DOHH2 (cell line): ENCODE results near the gene LMTK2.

Source experiments
- H3F3A ChIP-seq: fragments of 200-600 bp; sonication (generic), shearing (Covaris generic); 2 replicates; pipeline ENCODE4 v1.6.0; 2016; ENCODE audit warnings: antibody characterized with exemption, mild to moderate bottlenecking; ENCODE audit not compliant: control insufficient read depth, insufficient read depth
- H3K27ac ChIP-seq: fragments of 200-600 bp; sonication (generic); 2 replicates; pipeline ENCODE4 v1.5.1; 2014; ENCODE audit warnings: low read depth, mild to moderate bottlenecking, low read length, moderate library complexity
- H3K27me3 ChIP-seq: fragments of 200-600 bp; sonication (generic); 2 replicates; pipeline ENCODE4 v1.6.1; 2014; ENCODE audit warnings: mild to moderate bottlenecking, low read length, mixed read lengths; ENCODE audit not compliant: control insufficient read depth
- H3K36me3 ChIP-seq: fragments of 200-600 bp; sonication (generic); 2 replicates; pipeline ENCODE4 v1.6.1; 2014; ENCODE audit warnings: mild to moderate bottlenecking, low read length, moderate library complexity, mixed read lengths; ENCODE audit not compliant: control insufficient read depth
- H3K4me1 ChIP-seq: fragments of 200-600 bp; sonication (generic); 2 replicates; pipeline ENCODE4 v1.6.1; 2014; ENCODE audit warnings: mild to moderate bottlenecking, low read length, mixed read lengths; ENCODE audit not compliant: control insufficient read depth
- H3K4me2 ChIP-seq: fragments of 200-600 bp; sonication (generic); 2 replicates; pipeline ENCODE4 v1.6.0; 2014; ENCODE audit warnings: mild to moderate bottlenecking, low read length, moderate library complexity
- H3K4me3 ChIP-seq: fragments of 200-600 bp; sonication (generic); 2 replicates; pipeline ENCODE4 v1.5.1; 2014; ENCODE audit warnings: mild to moderate bottlenecking, low read length, mixed read lengths
- H3K79me2 ChIP-seq: fragments of 200-600 bp; sonication (generic); 2 replicates; pipeline ENCODE4 v1.6.1; 2014; ENCODE audit warnings: mild to moderate bottlenecking, low read length, mixed read lengths; ENCODE audit not compliant: control insufficient read depth
- H3K9me2 ChIP-seq: fragments of 200-600 bp; sonication (generic); replicated peaks from 2 replicates; pipeline ENCODE4 v1.6.1; 2014; ENCODE audit warnings: mild to moderate bottlenecking, low read length, mixed read lengths; ENCODE audit not compliant: control insufficient read depth
- H3K9me3 ChIP-seq: fragments of 200-600 bp; sonication (generic); 2 replicates; pipeline ENCODE4 v1.6.1; 2014; ENCODE audit warnings: antibody characterized with exemption, low read length, mixed read lengths; ENCODE audit not compliant: control insufficient read depth, insufficient read depth
- H4K20me1 ChIP-seq: fragments of 200-600 bp; sonication (generic); 2 replicates; pipeline ENCODE4 v1.6.0; 2014; ENCODE audit warnings: low read depth, mild to moderate bottlenecking, antibody characterized with exemption, low read length, moderate library complexity; ENCODE audit not compliant: control insufficient read depth, insufficient read depth
- EZH2phosphoT487 ChIP-seq: fragments of 200-600 bp; sonication (generic); IDR thresholded peaks from 2 replicates; pipeline ENCODE4 v1.6.1; 2017; ENCODE audit warnings: borderline replicate concordance, mild to moderate bottlenecking, antibody characterized with exemption, low read length, moderate library complexity, mixed read lengths
- TF ChIP-seq, protein P1 (sequence below): fragments of 200-600 bp; sonication (generic); IDR thresholded peaks from one replicate; pipeline ENCODE4 v1.5.1; 2014; ENCODE audit warnings: antibody characterized with exemption, mild to moderate bottlenecking, low read depth, low read length; ENCODE audit not compliant: poor library complexity, severe bottlenecking

Gene LMTK2

DNA sequence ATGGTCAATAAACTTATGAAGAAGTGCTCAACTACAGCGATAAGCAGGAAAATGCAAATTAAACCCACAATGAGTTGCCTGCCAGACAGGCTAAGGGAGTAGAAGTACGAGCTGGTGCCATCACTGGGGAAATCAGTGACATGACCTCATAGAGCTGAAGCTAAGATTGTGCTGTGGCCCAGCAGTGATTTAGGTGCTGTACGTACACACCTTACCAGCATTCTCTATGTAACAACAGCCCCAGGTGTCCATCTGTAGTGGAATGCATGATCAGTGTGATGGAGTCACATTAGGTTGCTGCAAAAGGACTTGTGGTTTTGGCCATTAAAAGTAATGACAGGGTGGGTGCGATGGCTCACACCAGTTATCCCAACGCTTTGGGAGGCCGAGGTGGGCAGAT, 151.0 kb downstream of the LMTK2 start:
- TF ChIP-seq, protein P1, sequence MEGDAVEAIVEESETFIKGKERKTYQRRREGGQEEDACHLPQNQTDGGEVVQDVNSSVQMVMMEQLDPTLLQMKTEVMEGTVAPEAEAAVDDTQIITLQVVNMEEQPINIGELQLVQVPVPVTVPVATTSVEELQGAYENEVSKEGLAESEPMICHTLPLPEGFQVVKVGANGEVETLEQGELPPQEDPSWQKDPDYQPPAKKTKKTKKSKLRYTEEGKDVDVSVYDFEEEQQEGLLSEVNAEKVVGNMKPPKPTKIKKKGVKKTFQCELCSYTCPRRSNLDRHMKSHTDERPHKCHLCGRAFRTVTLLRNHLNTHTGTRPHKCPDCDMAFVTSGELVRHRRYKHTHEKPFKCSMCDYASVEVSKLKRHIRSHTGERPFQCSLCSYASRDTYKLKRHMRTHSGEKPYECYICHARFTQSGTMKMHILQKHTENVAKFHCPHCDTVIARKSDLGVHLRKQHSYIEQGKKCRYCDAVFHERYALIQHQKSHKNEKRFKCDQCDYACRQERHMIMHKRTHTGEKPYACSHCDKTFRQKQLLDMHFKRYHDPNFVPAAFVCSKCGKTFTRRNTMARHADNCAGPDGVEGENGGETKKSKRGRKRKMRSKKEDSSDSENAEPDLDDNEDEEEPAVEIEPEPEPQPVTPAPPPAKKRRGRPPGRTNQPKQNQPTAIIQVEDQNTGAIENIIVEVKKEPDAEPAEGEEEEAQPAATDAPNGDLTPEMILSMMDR: no peak
- no peak for TF ChIP-seq EZH2phosphoT487
- H3K27ac ChIP-seq: no peak overlapping the region
- peaks cover 3% of the 10 kb centered on the region; the same call in 1 of the 2 replicates for H3K36me3 ChIP-seq
- peaks cover 5% of the 10 kb centered on the region for H3K4me1 ChIP-seq
- peaks cover 8% of the 10 kb centered on the region; the same call in 1 of the 2 replicates for H3K9me3 ChIP-seq
- H3K4me2 ChIP-seq: no peak overlapping the region
- no peaks in the 10 kb centered on the region for H4K20me1 ChIP-seq
- no peaks in the 10 kb centered on the region for H3F3A ChIP-seq
- H3K27me3 ChIP-seq: no peaks in the 10 kb centered on the region
- peaks cover 3% of the 10 kb centered on the region for H3K79me2 ChIP-seq
- H3K4me3 ChIP-seq: no peak overlapping the region
- no peaks in the 10 kb centered on the region for H3K9me2 ChIP-seq
